ENCODE measurements around the gene GLI3.

DNA sequence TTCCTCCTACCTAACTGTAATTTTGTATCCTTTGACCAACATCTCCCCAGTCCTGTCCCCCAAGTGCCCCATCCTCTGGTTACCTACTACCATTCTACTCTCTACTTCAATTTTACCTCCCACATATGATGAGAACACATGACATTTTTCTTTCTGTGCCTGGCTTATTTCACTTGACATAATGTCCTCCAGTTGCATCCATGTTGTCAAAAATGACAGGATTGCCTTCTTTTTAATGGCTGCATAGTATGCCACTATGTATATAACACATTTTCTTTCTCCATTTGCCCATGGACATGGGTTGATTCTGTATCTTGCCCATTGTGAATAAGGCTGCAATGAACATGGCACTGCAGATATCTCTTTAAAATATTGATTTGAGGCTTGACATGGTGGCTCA, 33.7 kb downstream of the GLI3 start:
- TF ChIP-seq, protein P1, sequence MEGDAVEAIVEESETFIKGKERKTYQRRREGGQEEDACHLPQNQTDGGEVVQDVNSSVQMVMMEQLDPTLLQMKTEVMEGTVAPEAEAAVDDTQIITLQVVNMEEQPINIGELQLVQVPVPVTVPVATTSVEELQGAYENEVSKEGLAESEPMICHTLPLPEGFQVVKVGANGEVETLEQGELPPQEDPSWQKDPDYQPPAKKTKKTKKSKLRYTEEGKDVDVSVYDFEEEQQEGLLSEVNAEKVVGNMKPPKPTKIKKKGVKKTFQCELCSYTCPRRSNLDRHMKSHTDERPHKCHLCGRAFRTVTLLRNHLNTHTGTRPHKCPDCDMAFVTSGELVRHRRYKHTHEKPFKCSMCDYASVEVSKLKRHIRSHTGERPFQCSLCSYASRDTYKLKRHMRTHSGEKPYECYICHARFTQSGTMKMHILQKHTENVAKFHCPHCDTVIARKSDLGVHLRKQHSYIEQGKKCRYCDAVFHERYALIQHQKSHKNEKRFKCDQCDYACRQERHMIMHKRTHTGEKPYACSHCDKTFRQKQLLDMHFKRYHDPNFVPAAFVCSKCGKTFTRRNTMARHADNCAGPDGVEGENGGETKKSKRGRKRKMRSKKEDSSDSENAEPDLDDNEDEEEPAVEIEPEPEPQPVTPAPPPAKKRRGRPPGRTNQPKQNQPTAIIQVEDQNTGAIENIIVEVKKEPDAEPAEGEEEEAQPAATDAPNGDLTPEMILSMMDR (IDR thresholded peaks at IDR 0.05) = no peak
- no peak for TF ChIP-seq EZH2phosphoT487 (IDR thresholded peaks at IDR 0.05)

Measured in neural progenitor cell (in vitro differentiated cells).